SU-DHL-6 (cell line): ENCODE data around the gene SLC44A3.

Experiments
- CTCF ChIP-seq: fragments of 200-600 bp; sonication (generic); IDR thresholded peaks from one replicate; pipeline ENCODE4 v1.5.1; 2017; ENCODE audit warnings: antibody characterized with exemption, mild to moderate bottlenecking, low read length, moderate library complexity; ENCODE audit not compliant: insufficient read depth, poor library complexity, severe bottlenecking
- EZH2phosphoT487 ChIP-seq: fragments of 200-600 bp; sonication (generic), shearing (Covaris generic); conservative IDR thresholded peaks from 2 replicates; pipeline ENCODE4 v1.6.1; 2018; ENCODE audit warnings: mild to moderate bottlenecking, antibody characterized with exemption, low read length, moderate library complexity, mixed read lengths

GRCh38 chr1:94773931-94774422 lies 46.2 kb upstream of the SLC44A3 start:
- TF ChIP-seq CTCF (no peak), EZH2phosphoT487 (no peak)
